NCI-H1092 treated with DMSO at 0.1 percent for 48 hours (cell line): ENCODE measurements around the gene CCDC138.
A peak's percentile ranks its signal among the peaks of the same experiment; 100 is the strongest.
"Not testable (repeated sequence)": the region's sequence is repeated elsewhere in the genome, so short reads cannot be mapped to it uniquely, and the experiment has no call there.

ENCODE experiments used
- DNase-seq: peaks from one replicate; lab custom pipeline; 2025; lab: John Stamatoyannopoulos, UW

The CCDC138 gene, protein sequence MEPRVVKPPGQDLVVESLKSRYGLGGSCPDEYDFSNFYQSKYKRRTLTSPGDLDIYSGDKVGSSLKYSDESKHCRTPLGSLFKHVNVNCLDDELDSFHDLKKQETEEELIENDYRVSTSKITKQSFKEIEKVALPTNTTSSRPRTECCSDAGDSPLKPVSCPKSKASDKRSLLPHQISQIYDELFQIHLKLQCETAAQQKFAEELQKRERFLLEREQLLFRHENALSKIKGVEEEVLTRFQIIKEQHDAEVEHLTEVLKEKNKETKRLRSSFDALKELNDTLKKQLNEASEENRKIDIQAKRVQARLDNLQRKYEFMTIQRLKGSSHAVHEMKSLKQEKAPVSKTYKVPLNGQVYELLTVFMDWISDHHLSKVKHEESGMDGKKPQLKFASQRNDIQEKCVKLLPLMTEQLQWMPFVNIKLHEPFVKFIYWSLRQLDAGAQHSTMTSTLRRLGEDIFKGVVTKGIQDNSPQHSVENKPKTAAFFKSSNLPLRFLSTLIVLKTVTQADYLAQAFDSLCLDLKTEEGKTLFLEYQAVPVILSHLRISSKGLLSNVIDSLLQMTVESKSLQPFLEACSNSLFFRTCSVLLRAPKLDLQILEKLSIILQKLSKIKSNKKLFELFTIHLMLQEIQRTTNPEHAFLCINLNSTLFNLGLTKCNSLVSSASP

DNA sequence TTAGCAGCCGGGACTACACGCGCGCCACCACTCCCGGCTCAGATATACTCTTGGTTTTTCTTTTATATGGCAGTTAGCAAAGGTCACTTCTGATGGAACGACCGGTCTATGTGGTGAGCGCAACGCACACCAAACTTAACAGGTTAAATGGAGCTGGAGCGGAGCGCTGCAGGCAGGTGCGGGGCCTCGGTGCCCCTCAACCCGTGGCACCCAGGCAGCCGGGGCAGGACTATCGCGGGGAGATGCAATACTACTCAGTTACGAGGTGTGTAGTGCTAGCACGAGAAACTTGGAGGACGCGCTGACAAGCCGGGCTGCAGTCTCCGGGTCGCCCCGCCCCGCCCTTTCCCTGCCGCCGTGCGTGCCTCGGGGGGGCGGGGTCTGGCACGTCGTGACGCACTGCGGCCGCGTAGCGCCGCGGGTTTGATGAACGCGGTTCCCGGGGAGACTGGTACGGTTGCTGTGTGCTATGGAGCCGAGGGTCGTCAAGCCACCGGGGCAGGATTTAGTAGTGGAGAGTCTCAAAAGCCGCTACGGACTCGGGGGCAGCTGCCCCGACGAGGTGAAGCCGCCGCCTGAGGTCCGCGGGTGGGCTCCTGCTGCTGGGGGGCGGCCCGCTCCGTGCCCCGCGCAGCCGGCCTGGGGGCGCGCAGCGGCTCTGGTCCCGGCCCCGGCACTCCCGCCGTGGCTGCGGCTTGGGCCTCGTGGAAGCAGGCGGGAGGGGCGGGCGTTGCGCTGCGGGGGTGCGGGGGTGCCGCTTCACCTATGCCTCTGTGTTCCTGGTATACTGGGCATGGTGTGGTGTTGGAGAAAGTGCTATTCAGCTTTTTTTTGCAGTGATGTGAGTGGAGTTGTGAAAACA lies at the start of gene CCDC138:
Gene CCDC138, plus strand, starts transcription at position 418 of the 862 bp plus-strand sequence. Its CDS starts 52 bp downstream, at position 470.
- DNase-seq, result peak; percentile 80

DNA sequence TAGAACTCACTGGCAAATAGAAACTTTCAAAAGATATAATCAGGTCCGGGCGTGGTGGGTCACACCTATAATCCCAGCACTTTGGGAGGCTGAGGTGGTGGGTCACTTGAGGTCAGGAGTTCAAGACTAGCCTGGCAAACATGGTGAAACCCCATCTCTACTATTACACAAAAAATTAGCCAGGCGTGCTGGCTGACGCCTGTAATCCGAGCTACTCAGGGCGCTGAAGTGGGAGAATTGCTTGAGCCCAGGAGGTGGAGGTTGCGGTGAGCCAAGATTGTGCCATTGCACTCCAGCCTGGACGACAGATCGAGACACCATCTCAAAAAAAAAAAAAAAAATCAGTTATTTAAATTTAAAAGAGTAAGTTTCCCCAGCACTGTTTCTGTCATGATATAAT lies 28.6 kb upstream of the CCDC138 start:
- DNase-seq, result not testable (repeated sequence)

DNA sequence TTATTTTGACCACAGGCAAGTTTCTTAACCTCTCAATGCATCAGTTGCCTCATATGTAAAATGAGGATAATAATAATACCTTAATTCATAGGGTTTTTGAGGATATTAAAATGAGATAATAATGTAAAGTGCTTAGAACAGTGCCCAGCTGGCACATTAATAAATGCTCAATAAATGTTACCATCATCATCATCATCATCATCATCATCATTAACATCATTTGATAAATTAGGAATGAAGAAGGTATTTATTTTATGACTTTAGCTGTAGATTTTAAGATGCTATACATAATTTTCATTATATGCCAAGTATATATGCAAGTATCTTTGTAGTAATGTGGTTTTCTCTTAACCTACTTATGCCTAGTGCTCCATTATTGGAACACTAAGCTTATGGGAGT lies 24.0 kb upstream of the CCDC138 start:
- not testable (repeated sequence) for DNase-seq

DNA sequence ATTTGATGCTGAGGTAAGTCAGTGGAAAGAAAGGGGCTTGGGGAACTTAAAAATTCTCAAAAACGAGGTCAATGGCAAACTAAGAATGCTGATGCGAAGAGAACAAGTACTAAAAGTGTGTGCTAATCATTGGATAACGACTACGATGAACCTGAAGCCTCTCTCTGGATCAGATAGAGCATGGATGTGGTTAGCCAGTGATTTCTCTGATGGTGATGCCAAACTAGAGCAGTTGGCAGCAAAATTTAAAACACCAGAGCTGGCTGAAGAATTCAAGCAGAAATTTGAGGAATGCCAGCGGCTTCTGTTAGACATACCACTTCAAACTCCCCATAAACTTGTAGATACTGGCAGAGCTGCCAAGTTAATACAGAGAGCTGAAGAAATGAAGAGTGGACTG lies 19.9 kb upstream of the CCDC138 start:
- DNase-seq, result not testable (repeated sequence)

DNA sequence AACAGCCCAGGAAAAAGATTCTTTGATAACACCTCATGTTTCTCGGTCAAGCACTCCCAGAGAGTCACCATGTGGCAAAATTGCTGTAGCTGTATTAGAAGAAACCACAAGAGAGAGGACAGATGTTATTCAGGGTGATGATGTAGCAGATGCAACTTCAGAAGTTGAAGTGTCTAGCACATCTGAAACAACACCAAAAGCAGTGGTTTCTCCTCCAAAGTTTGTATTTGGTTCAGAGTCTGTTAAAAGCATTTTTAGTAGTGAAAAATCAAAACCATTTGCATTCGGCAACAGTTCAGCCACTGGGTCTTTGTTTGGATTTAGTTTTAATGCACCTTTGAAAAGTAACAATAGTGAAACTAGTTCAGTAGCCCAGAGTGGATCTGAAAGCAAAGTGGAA lies 18.7 kb upstream of the CCDC138 start:
- DNase-seq, result not testable (repeated sequence)

DNA sequence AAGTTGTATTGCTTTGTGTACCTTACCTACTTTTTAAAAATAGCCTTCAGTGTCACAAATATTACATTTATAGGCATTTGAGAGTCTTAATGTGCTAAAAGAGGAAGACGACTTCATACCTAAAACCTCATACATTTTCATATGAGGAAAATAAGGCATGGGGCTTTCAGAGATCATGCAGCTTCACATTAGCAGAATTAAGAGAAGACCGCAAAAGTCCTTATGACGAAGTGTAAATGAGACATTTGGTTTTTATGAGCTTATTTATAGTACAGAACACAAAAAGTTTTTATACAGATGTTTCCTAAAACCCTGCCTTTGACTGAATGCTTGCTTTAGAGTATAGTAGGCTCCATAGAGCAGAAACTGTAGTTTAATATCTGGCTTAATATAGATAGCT lies 10.1 kb upstream of the CCDC138 start:
- no peak for DNase-seq

DNA sequence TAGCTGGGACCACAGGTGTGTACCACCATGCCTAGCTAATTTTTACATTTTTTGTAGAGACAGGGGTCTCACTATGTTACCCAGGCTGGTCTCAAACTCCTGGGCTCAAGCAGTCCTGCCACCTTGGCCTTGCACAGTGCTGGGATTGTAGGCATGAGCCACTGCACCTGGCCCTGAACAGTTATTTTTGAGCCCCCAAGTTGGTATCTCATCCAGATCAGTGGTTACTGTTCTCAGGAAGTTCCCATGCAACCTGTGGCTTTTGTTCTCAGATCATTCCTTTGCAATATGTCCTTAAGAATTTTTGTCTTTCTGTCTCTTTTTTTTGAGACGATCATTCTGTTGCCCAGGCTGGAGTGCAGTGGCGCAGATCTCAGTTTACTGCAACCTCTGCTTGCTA lies 7.7 kb upstream of the CCDC138 start:
- DNase-seq, result no peak

DNA sequence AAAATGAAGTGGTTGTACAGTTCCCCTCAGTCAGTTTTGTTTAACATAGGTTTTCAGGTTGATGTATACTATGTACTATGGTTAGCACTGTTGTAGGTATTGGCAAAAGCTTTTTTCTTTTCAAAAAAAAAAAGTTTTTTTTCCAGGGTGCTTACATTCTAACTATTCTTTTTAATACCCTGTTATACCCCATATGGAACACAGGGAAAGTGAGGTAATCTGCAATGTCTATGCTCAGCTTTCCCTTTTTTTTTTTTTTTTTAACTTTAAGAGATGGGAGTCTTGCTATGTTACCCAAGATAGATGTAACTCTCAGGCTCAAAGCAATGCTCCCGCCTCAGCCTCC lies 590 bp upstream of the CCDC138 start:
- DNase-seq, result no peak

DNA sequence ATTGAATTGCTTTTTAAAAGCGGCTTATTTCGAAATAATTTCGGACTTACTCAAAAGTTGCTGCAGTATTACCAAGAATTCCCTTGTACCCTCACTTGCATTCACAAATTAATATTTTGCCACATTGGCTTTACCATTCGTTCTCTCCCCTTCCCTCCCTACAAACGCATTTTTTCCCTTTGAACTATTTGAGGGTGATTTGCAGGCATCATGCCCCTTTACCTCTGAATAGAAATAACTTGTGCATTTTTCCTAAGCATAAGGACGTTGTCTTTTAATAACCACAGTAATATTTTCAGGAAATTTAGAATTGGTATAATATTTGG lies 608 bp downstream of the CCDC138 start:
- no peak for DNase-seq

DNA sequence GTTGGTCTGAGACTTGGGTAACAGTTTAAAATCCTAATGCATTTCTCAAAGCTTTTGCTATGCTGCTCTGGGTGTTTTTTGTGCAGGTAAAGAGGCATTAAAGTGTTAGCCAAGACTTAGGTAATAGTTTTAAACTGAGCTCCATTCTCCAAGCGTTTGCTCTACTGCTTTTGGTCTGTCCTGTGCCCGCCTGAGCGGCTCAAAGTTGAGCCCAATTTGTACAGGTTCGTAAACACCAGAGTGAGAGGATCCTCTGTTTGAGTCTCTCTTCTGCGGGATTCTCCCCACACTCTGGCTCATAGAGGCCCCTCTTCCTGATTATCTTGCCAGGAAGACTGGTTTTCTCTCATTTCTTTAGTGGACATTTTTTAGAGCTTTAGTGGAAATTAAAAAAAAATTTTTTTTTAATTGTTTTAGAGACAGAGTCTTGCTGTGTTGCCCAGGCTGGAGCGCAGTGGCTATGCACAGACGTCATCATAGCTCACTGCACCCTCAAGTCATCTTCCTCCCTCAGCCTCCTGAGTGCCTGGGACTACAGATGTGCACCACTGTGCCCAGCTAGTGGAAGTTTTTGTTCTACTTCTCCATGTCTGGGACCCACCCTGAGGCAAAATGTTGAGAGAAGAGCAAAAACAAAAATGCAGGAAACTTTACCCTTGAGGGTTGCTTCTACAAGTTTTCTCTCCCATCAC lies 16.6 kb downstream of the CCDC138 start:
- DNase-seq, result no peak

DNA sequence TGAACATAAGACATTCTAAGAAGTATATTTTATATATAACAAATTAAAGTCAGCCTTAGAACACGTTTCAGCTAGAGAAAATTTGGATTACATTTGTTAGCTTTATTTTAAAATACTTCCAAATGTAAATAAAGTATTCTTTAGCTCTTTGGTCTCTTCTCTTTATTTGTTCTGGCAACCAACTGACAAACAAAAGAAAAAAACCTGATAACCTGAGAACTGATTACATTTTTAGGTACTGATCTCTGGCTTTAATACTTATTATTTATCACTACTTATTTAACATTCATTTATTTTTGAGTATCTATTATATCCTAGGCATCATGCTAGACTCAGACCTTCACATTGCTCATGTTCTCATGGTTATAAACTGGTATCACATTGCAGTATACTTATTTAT lies 18.5 kb downstream of the CCDC138 start:
- no peak for DNase-seq

DNA sequence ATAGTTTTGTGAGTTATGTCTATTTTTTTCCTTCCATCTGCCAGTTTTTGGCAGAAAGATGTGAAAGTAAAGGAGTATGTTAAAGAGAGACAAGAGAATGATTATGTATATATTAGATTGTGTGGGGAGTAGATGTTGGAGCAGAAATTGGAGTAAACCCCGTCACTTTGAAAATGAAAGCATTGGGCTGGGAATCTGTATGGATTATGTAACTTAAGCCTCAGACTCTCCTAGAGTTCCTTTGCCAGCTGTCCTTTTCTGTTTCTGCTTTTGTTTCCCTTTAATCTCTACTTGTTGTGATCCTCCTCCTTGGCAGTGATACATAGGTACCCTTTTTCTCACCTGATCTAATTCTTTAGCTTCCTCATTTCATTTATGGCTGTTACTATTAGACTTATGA lies 19.2 kb downstream of the CCDC138 start:
- DNase-seq, result no peak

DNA sequence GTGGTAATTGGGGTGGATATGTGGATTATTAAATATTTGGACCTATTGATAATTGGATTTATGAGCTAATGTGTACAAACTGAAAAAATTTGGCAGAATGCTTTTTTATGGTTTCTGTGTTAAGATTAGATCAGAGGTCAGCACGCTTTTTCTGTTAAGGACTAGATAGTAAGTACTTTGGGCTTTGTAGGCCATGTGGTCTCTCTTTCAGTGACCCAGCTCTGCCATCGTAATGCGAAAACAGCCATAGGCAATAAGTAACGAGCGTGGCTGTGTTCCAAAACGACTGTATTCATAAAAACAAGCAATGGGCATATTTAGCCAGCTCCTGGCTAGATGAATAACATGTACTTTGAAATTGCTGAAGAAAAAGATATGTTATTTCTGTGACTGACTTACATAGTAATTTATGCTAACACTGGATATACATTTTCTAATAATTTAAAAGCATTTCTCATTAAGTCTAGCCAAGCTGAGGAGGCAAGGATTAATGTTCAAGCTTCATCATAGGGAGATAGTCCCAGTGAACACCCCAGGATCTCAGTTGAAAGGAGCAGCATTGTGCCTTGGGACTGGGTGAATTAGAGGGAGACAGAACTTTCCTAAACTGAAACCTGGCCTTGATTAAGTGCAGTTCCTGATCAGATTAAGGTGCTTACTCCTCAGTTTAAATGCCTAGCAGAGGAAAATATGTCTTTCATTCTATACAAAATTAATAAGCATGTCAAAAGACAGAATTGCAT lies 20.0 kb downstream of the CCDC138 start:
- DNase-seq, result no peak

DNA sequence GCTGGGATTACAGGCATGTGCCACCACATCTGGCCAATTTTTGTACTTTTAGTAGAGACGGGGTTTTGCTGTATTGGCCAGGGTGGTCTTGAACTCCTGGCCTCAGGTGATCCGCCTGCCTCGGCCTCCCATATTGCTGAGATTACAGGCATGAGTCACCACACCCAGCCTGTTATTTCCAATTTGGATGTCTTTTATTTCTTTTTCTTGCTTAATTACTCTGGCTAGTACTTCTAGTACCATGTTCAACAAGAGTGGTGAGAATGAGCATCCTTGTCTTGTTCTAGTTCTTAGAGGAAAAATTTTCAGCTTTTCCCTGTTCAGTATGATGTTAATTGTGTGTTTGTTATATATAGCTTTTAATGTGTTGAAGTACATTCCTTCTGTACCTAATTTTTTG lies 23.4 kb downstream of the CCDC138 start:
- DNase-seq, result no peak

DNA sequence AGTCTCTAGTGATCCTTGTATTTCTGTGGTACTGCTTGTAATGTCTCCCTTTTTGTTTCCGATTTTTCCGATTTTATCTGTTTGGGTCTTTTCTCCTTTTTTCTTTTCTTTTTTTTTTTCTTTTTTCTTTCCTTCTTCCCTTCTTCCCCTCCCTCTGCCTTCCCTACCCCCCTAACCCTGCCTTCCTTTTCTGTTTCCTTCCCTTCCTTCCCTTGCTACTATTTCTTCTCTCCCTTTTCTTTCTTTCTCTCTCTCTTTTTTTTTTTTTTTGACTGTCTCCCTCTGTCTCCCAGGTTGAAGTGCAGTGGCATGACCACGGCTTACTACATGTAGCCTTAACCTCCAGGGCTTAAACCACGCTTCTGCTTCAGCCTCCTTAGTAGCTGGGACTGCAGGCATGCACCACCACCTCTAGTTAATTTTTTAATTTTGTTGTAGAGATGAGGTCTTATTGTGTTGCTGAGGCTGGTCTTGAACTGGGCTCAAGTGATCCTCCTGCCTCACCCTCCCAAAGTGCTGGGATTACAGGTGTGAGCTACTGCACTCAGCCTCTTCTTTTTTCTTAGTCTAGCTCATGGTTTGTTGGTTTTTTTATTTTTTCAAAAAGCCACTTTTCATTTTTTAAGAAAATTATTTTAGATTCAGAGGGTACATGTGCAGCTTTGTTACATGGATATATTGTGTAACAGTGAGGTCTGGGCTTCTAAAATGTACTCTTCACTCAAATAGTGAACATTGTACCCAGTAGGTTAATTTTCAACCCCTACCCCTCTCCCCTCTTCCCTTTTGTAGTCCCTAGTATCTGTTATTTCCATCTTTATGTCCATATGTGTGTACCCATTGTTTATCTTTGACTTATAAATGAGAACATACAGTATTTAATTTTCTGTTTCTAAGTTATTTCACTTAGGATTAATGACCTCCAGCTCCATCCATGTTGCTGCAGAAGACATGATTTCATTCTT lies 24.7 kb downstream of the CCDC138 start:
- no peak for DNase-seq

DNA sequence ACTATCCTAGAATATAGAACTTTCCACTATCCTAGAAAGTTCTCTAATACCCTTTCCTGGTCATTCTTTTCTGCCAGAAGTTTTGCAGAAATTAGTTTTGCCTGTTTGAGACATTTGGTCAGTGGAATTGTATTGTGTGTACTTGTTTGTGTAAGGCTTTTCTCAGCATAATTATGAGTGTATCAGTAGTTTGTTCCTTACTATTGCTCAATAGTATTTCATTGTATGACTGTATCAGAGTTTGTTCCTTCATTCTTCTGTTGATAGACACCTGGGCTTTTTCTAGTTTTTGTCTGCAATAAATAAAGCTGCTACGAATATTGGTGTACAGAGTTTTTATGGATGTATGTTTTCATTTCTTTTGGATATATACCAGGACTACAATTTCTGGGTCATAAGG lies 27.2 kb downstream of the CCDC138 start:
- no peak for DNase-seq

DNA sequence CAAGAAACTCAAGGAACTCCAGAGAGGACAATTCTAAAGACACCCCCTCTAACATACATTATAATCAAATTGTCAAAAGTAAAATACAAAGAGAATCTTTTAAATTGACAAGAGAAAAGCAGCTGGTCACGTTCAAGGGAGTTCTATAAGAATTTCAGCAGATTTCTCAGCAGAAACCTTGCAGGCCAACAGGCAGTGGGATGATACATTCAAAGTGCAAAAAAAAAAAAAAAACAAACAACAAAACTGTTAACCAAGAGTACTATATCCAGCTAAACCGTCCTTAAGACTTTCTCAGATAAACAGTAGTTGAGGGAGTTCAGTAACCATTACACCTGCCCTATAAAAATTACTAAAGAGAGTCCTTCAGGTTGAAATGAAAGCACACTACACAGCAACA lies 33.9 kb downstream of the CCDC138 start:
- DNase-seq, result no peak

DNA sequence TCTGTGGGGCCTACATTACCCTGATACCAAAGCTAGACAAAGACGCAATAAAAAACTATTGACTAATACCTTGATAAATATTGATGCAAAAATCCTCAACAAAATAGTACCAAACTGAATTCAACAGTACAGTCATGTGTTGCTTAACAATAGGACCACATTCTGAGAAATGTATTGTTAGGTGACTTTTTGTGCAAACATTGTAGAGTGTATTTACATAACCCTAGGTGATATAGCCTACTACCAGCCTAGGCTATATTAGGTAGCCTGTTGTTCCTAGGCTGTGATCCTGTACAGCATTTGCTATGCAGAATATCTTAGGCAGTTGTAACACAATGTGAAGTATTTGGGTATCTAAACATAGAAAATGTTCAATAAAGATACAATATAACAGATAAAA lies 36.7 kb downstream of the CCDC138 start:
- DNase-seq, result no peak

DNA sequence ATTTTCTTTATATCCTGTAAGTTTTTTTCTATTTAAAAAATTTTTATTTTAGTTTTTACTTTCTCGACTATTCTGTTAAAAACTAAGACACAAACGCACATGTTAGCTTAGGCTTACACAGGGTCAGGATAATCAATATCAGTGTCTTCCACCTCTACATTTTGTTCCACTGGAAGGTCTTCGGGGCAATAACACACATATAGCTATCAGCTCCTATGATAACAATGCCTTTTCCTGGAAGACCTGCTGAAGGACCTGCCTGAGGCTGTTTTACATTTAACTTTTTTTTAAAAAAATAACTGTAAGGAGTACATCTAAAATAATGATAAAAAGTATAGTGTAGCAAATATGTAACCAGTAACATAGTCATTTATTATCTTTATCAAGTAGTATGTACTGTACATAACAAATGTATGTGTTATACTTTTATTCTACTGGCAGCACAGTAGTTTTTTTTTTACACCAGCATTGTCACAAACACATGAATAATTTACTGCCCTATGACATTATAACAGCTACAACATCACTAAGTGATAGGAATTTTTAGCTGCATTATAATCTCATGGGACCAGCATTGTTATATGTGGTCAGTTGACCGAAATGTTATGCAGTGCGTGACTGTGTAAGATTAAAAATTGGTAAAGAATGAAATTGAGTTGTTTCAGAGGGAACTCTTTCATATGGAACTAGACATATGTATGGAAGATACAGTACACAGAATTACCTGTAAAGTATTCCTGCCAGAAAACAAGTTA lies 37.9 kb downstream of the CCDC138 start:
- no peak for DNase-seq

DNA sequence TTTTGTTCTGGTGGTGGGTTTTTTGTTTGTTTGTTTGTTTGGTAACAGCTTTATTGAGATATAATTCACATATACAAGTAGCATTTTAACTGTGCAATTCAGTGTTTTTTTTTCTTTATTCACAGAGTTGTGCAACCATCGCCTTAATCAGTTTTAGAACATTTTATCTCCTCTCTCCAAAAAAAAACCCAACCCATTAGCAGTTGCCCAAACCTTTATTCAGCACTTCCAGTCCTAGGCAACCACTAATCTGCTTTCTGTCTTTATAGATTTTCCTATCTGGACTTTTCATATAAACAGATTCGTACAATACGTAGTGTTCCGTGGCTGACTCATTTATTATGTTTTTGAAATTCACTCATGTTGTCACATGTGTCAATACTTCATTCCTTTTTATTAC lies 38.7 kb downstream of the CCDC138 start:
- no peak for DNase-seq
